ENCODE results near the gene TTYH3.

TTYH3 gene

GRCh38 chr7:2713978-2714377, 82.2 kb downstream of the TTYH3 start:
- Histone ChIP-seq H3K9me3 (ENCODE audit: control insufficient read depth in 2 of 2, low read length in 2 of 2) (no peaks in the 10 kb centered on the region), H3K27me3 (ENCODE audit: control insufficient read depth in 1 of 2, insufficient read depth in 2 of 2, low read length in 2 of 2) (no peaks in the 10 kb centered on the region), H3K4me3 (ENCODE audit: low read length in 2 of 2) (no peak overlapping the region), H3K36me3 (ENCODE audit: control insufficient read depth in 2 of 2, insufficient read depth in 2 of 2, low read length in 2 of 2) (no peaks in the 10 kb centered on the region), H3K4me1 (ENCODE audit: control insufficient read depth, insufficient read depth, low read length) (peaks cover 33% of the 10 kb centered on the region), H3K27ac (ENCODE audit: low read length) (no peak overlapping the region), H3K9ac (ENCODE audit: low read length in 2 of 2) (no peak overlapping the region)
